Ovary (tissue), 3 donors: ENCODE data around the gene RANBP17.

Source experiments
- CTCF ChIP-seq, 3 donors: fragments of 450-650 bp in 2 of 3; fragments of 200-600 bp in 1 of 3; IDR thresholded peaks; one replicate each; pipeline versions ENCODE4 v1.5.1 to v1.8.0; 2016 to 2022; ENCODE audit warnings: antibody characterized with exemption in 3 of 3, mild to moderate bottlenecking in 1 of 3
- POLR2A ChIP-seq: fragments of 450-650 bp; IDR thresholded peaks from one replicate; pipeline ENCODE4 v1.6.1; 2017; ENCODE audit warnings: antibody characterized with exemption, mild to moderate bottlenecking, moderate library complexity
- donor health status: DM: no; HTN: no; CAD: no.

- TF ChIP-seq CTCF (IDR thresholded peaks at IDR 0.05) (no peak), POLR2A (no peak)
Observed at GRCh38 chr5:171129308-171129707, 267.5 kb downstream of the RANBP17 start.
